Activated B cell treated with CpG ODN at 0.5 μM for 24 hours (primary cell): ENCODE data around the gene ENKD1. TPM values are rescaled to one million over a fixed set of nuclear protein-coding genes. Genes with fewer than 3 reads are reported as not detected.
A peak's percentile ranks its signal among the peaks of the same experiment; 100 is the strongest.

Experiments used
- ATAC-seq: fragments of 200-7000 bp; cut with Tn5 transposase; one replicate; pipeline ENCODE4 v1.10.0; 2021; ENCODE audit warnings: low read depth, mild to moderate bottlenecking, moderate library complexity
- CTCF ChIA-PET: fragments of 350-600 bp; sonication (Branson Sonifier 250); formaldehyde crosslinking; loops from one replicate; lab custom pipeline; 2021; ENCODE audit warnings: antibody characterized with exemption; lab: Charles Lee
- POLR2A ChIA-PET: fragments of 350-600 bp; sonication (Branson Sonifier 250); formaldehyde crosslinking; loops from one replicate; lab custom pipeline; 2021; ENCODE audit warnings: antibody characterized with exemption; lab: Charles Lee
- DNase-seq: peaks from one replicate; pipeline ENCODE4 v3.0.0; 2022
- H3K27ac Mint-ChIP-seq: one replicate; pipeline ENCODE4 v1.8.0; 2020; ENCODE audit warnings: mixed read lengths
- H3K27me3 Mint-ChIP-seq: one replicate; pipeline ENCODE4 v1.8.0; 2021; ENCODE audit warnings: mixed read lengths
- H3K36me3 Mint-ChIP-seq: one replicate; pipeline ENCODE4 v1.8.0; 2021; ENCODE audit warnings: low read depth, mixed read lengths
- H3K4me1 Mint-ChIP-seq: one replicate; pipeline ENCODE4 v1.8.0; 2021; ENCODE audit warnings: mixed read lengths
- H3K4me3 Mint-ChIP-seq: one replicate; pipeline ENCODE4 v1.8.0; 2020; ENCODE audit warnings: mild to moderate bottlenecking, mixed read lengths
- H3K9me3 Mint-ChIP-seq: one replicate; pipeline ENCODE4 v1.8.0; 2020; ENCODE audit warnings: mixed read lengths
- CTCF ChIP-seq: fragments of 200-600 bp; IDR thresholded peaks from one replicate; pipeline ENCODE4 v1.8.0; 2022; ENCODE audit warnings: antibody characterized with exemption, mild to moderate bottlenecking
- intact Hi-C: fragments of 100-400 bp; cut with micrococcal nuclease; formaldehyde crosslinking; loops from one replicate; pipeline ENCODE4 v1.15.1; 2024
- total RNA-seq: library from RNA; stranded (reverse); gene quantifications from 2 replicates; pipeline ENCODE4 v1.2.3, GENCODE V29; 2022

The ENKD1 gene
- total RNA-seq, 1 donor from 2014 or later: 8.9 TPM

- Mint-ChIP-seq H3K4me3 (no peak overlapping the region), H3K36me3 (peaks cover 14% of the 10 kb centered on the region), H3K4me1 (peaks cover 42% of the 10 kb centered on the region), H3K9me3 (no peaks in the 10 kb centered on the region), H3K27ac (peak overlapping the region; percentile 3), H3K27me3 (no peaks in the 10 kb centered on the region)
- CTCF ChIA-PET: interaction anchor here (0.7 to 2.2 kb wide), 24 partner anchors 10 to 555 kb away, joined by 3 to 12 read pairs (median 4); partner anchors contain the start of gene ATP6V0D1
- POLR2A ChIA-PET: interaction anchor here (0.9 to 1.5 kb wide), 3 partner anchors 131 to 262 kb away, joined by 3 to 9 read pairs (median 4); no protein-coding TSS in a partner anchor
- ATAC-seq (peak; percentile 42), DNase-seq (no peak)
- TF ChIP-seq CTCF: no peak
- intact Hi-C loops: loop anchor here (1.0 to 2.0 kb wide), 5 partner anchors 46 to 367 kb away; partner anchors contain the start of gene GFOD2
Measured at GRCh38 chr16:67672739-67673662, 6.5 kb upstream of the ENKD1 start.

GRCh38 chr16:67672306-67672705 lies 5.8 kb upstream of the ENKD1 start:
- peaks cover 46% of the 10 kb centered on the region for H3K4me1 Mint-ChIP-seq
- no peak overlapping the region for H3K4me3 Mint-ChIP-seq
- POLR2A ChIA-PET: interaction anchor here (0.6 to 1.5 kb wide), 4 partner anchors 12 to 263 kb away, joined by 3 to 9 read pairs (median 4); partner anchors contain the start of gene ACD
- CTCF ChIA-PET: interaction anchor here (0.7 to 2.2 kb wide), 24 partner anchors 10 to 556 kb away, joined by 3 to 12 read pairs (median 4); partner anchors contain the start of gene ATP6V0D1
- peaks cover 8% of the 10 kb centered on the region for H3K36me3 Mint-ChIP-seq
- no peak overlapping the region for H3K27ac Mint-ChIP-seq
- no peak for ATAC-seq
- no peak for DNase-seq
- intact Hi-C loops: loop anchor here (1.0 to 2.0 kb wide), 5 partner anchors 46 to 368 kb away; partner anchors contain the start of gene GFOD2
- no peaks in the 10 kb centered on the region for H3K27me3 Mint-ChIP-seq
- TF ChIP-seq CTCF: no peak
- H3K9me3 Mint-ChIP-seq: no peaks in the 10 kb centered on the region

GRCh38 chr16:67669499-67670101 lies 3.0 kb upstream of the ENKD1 start:
- CTCF ChIA-PET: interaction anchor here (0.9 to 6.6 kb wide), 7 partner anchors 9 to 259 kb away, joined by 3 to 61 read pairs (median 4); partner anchors contain the start of genes ACD, CTCF and PARD6A

GRCh38 chr16:67668495-67669157 lies 2.1 kb upstream of the ENKD1 start:
- ChIA-PET POLR2A (interaction anchor here (0.5 to 2.5 kb wide), 8 partner anchors 23 to 151 kb away, joined by 3 to 9 read pairs (median 4); partner anchors contain the start of genes CARMIL2 and CTCF), CTCF (interaction anchor here (0.9 to 6.6 kb wide), 12 partner anchors 8 to 187 kb away, joined by 3 to 61 read pairs (median 6); partner anchors contain the start of genes ACD, ATP6V0D1, CARMIL2 and CTCF)
- H3K36me3 Mint-ChIP-seq: no peaks in the 10 kb centered on the region
- no peak for TF ChIP-seq CTCF
- peaks cover 50% of the 10 kb centered on the region for H3K4me1 Mint-ChIP-seq
- H3K9me3 Mint-ChIP-seq: no peaks in the 10 kb centered on the region
- no peaks in the 10 kb centered on the region for H3K27me3 Mint-ChIP-seq
- intact Hi-C loops: loop anchor here (1.0 to 10.0 kb wide), 12 partner anchors 106 to 566 kb away; partner anchors contain the start of genes ATP6V0D1, B3GNT9, CTCF and ESRP2
- no peak for DNase-seq
- peak overlapping the region; percentile 29 for H3K4me3 Mint-ChIP-seq
- peak overlapping the region; percentile 85 for H3K27ac Mint-ChIP-seq
- ATAC-seq: no peak

More at GRCh38 chr16:67669499-67670101, 3.0 kb upstream of the ENKD1 start:
- no peaks in the 10 kb centered on the region for H3K9me3 Mint-ChIP-seq
- TF ChIP-seq CTCF: no peak
- no peak overlapping the region for H3K4me3 Mint-ChIP-seq
- H3K27ac Mint-ChIP-seq: peak overlapping the region; percentile 16
- POLR2A ChIA-PET: interaction anchor here (0.5 to 2.4 kb wide), 4 partner anchors 24 to 123 kb away, joined by 3 to 9 read pairs (median 6); partner anchors contain the start of genes CARMIL2 and CTCF
- no peak for DNase-seq
- no peak for ATAC-seq
- H3K4me1 Mint-ChIP-seq: peaks cover 56% of the 10 kb centered on the region
- intact Hi-C loops: loop anchor here (2.0 to 10.0 kb wide), 7 partner anchors 137 to 565 kb away; partner anchors contain the start of genes B3GNT9, ESRP2, FBXL8 and PSMB10
- H3K27me3 Mint-ChIP-seq: no peaks in the 10 kb centered on the region
- H3K36me3 Mint-ChIP-seq: no peaks in the 10 kb centered on the region
